K562 (cell line): ENCODE data around the gene ABCA7. TPM values are rescaled to one million over a fixed set of nuclear protein-coding genes. Genes with fewer than 3 reads are reported as not detected.

Experiments used
- BACH1 ChIP-seq: fragments of 200-800 bp; sonication (Bioruptor generic); IDR thresholded peaks from 2 replicates; pipeline ENCODE4 v1.6.1; 2016; ENCODE audit warnings: missing genetic modification characterization, missing compliant biosample characterization
- CREBBP ChIP-seq: IDR thresholded peaks from one replicate; pipeline ENCODE4 v1.6.1; 2012; ENCODE audit warnings: low read depth, mild to moderate bottlenecking, control low read depth, inconsistent platforms, low read length
- ETV5 ChIP-seq: sonication (generic); formaldehyde crosslinking; IDR thresholded peaks from 2 replicates; pipeline ENCODE4 v1.4.0; 2020; ENCODE audit warnings: low read depth, mild to moderate bottlenecking, missing genetic modification reagents
- FOSL1 ChIP-seq: fragments of 200-800 bp; sonication (Bioruptor generic); conservative IDR thresholded peaks from 2 replicates; pipeline ENCODE4 v1.6.1; 2016; ENCODE audit warnings: missing genetic modification characterization, missing compliant biosample characterization
- GABPA ChIP-seq: fragments of 200-800 bp; sonication (Bioruptor generic); conservative IDR thresholded peaks from 2 replicates; pipeline ENCODE4 v1.6.1; 2016; ENCODE audit warnings: low read depth, missing genetic modification characterization, missing compliant biosample characterization
- MXI1 ChIP-seq: IDR thresholded peaks from 2 replicates; pipeline ENCODE4 v1.6.1; 2011; ENCODE audit warnings: low read depth, mild to moderate bottlenecking, improper control_type of control experiment, low read length
- NCOA6 ChIP-seq: fragments of 450-650 bp; IDR thresholded peaks from 2 replicates; pipeline ENCODE4 v1.6.1; 2017; ENCODE audit warnings: mild to moderate bottlenecking
- NFYB ChIP-seq: IDR thresholded peaks from 2 replicates; pipeline ENCODE4 v1.6.1; 2011; ENCODE audit warnings: mild to moderate bottlenecking, moderate library complexity; ENCODE audit not compliant: insufficient read length; ENCODE audit errors: extremely low read depth
- PHB ChIP-seq: fragments of 250-450 bp; sonication (Bioruptor Pico); IDR thresholded peaks from 2 replicates; pipeline ENCODE4 v1.5.0; 2021
- PHB2 ChIP-seq: fragments of 450-650 bp; IDR thresholded peaks from 2 replicates; pipeline ENCODE4 v1.6.1; 2017; ENCODE audit warnings: low read depth
- POLR2AphosphoS5 ChIP-seq: IDR thresholded peaks from 2 replicates; pipeline ENCODE4 v1.6.1; 2011; ENCODE audit warnings: mild to moderate bottlenecking, low read depth, low read length, moderate library complexity; ENCODE audit not compliant: control insufficient read depth, insufficient read depth
- POLR2B ChIP-seq: fragments of 450-650 bp; IDR thresholded peaks from 2 replicates; pipeline ENCODE4 v1.6.1; 2018; ENCODE audit warnings: low read depth; ENCODE audit not compliant: partially characterized antibody
- SMC3 ChIP-seq: conservative IDR thresholded peaks from 2 replicates; pipeline ENCODE4 v1.6.1; 2011; ENCODE audit warnings: low read depth, low read length, improper control_type of control experiment; ENCODE audit not compliant: insufficient read depth
- TAF7 ChIP-seq: fragments of 450-650 bp; IDR thresholded peaks from 2 replicates; pipeline ENCODE4 v1.6.1; 2016; ENCODE audit warnings: missing genetic modification characterization, missing compliant biosample characterization
- TCF3 ChIP-seq: sonication (generic); formaldehyde crosslinking; IDR thresholded peaks from 2 replicates; pipeline ENCODE4 v1.4.0; 2020; ENCODE audit warnings: mild to moderate bottlenecking, missing genetic modification reagents
- ZNF239 ChIP-seq: fragments of 250-450 bp; sonication (Bioruptor Pico); IDR thresholded peaks from 2 replicates; pipeline ENCODE4 v1.4.0; 2020; ENCODE audit warnings: mild to moderate bottlenecking
- ZNF507 ChIP-seq: conservative IDR thresholded peaks from 2 replicates; pipeline ENCODE4 v1.6.1; 2017; ENCODE audit warnings: missing genetic modification characterization, missing compliant biosample characterization
- ZNF511 ChIP-seq: sonication (generic); formaldehyde crosslinking; IDR thresholded peaks from 2 replicates; pipeline ENCODE4 v1.8.0; 2022; ENCODE audit warnings: mild to moderate bottlenecking, missing genetic modification reagents
- ZNF764 ChIP-seq: fragments of 250-450 bp; sonication (Bioruptor Pico); IDR thresholded peaks from 2 replicates; pipeline ENCODE4 v1.4.0; 2020; ENCODE audit warnings: low read depth, mild to moderate bottlenecking, moderate library complexity
- polyA plus RNA-seq, 8 experiments: library from polyadenylated mRNA; depleted of rRNA in 4 of 8; stranded (reverse) in 5 of 8; unstranded in 3 of 8; fragments of >200 nt; fragmentation: Nextera tagmentation in 2 of 8; fragmentation: Illumina TruSeq in 1 of 8; extraction: Ambion mirVana in 2 of 8; extraction: Trizol in 1 of 8; gene quantifications; 2 replicates each; pipeline versions ENCODE4 v1.2.1 to v1.2.3, GENCODE V29; 2011 to 2014; ENCODE audit warnings: inconsistent platforms in 1 of 8, missing spikeins in 1 of 8
- total RNA-seq, 7 experiments: library from RNA; depleted of rRNA in 6 of 7; stranded (reverse); fragments of >200 nt in 6 of 7; fragmentation: Illumina TruSeq in 2 of 7; extraction: Trizol in 2 of 7; gene quantifications; 2 replicates each; pipeline versions ENCODE4 v1.2.1 to v1.2.3, GENCODE V29; 2011 to 2021; ENCODE audit warnings: low replicate concordance in 1 of 7
- TF ChIP-seq, protein P1 (sequence below): fragments of 150-350 bp; IDR thresholded peaks from 2 replicates; pipeline ENCODE4 v1.6.1; 2014; ENCODE audit warnings: low read depth, mild to moderate bottlenecking, low read length, borderline replicate concordance
- TF ChIP-seq, protein P2 (sequence below): fragments of 250-450 bp; sonication (Bioruptor Pico); IDR thresholded peaks from 2 replicates; pipeline ENCODE4 v1.5.0; 2022; ENCODE audit warnings: mild to moderate bottlenecking
- TF ChIP-seq, protein P3 (sequence below): fragments of 250-450 bp; sonication (Bioruptor Pico); IDR thresholded peaks from 2 replicates; pipeline ENCODE4 v1.4.0; 2020; ENCODE audit warnings: mild to moderate bottlenecking

The ABCA7 gene
- total and polyA plus RNA-seq, 9 of the 15 experiments (the other 6 are each of a cell fraction or from before 2014, with no cell fraction given): 2.3 to 96.1 (median 31.2) TPM

GRCh38 chr19:1103708-1104310 is 63.9 kb downstream of the ABCA7 start, which contains the start of gene GPX4 (continued):
- TF ChIP-seq TCF3: no peak
- peak; percentile 92 for TF ChIP-seq NFYB
- TF ChIP-seq, protein P1, sequence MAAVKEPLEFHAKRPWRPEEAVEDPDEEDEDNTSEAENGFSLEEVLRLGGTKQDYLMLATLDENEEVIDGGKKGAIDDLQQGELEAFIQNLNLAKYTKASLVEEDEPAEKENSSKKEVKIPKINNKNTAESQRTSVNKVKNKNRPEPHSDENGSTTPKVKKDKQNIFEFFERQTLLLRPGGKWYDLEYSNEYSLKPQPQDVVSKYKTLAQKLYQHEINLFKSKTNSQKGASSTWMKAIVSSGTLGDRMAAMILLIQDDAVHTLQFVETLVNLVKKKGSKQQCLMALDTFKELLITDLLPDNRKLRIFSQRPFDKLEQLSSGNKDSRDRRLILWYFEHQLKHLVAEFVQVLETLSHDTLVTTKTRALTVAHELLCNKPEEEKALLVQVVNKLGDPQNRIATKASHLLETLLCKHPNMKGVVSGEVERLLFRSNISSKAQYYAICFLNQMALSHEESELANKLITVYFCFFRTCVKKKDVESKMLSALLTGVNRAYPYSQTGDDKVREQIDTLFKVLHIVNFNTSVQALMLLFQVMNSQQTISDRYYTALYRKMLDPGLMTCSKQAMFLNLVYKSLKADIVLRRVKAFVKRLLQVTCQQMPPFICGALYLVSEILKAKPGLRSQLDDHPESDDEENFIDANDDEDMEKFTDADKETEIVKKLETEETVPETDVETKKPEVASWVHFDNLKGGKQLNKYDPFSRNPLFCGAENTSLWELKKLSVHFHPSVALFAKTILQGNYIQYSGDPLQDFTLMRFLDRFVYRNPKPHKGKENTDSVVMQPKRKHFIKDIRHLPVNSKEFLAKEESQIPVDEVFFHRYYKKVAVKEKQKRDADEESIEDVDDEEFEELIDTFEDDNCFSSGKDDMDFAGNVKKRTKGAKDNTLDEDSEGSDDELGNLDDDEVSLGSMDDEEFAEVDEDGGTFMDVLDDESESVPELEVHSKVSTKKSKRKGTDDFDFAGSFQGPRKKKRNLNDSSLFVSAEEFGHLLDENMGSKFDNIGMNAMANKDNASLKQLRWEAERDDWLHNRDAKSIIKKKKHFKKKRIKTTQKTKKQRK: no peak
- peak; percentile 85 for TF ChIP-seq POLR2B
- 0 out of 2 replicates have a peak, but pooled peaks have one; percentile 22 for TF ChIP-seq ZNF511 (CRISPR knock-in tag)
- 0 out of 2 replicates have a peak, but pooled peaks have one; percentile 62 for TF ChIP-seq ETV5 (CRISPR knock-in tag)
- TF ChIP-seq, protein P2, sequence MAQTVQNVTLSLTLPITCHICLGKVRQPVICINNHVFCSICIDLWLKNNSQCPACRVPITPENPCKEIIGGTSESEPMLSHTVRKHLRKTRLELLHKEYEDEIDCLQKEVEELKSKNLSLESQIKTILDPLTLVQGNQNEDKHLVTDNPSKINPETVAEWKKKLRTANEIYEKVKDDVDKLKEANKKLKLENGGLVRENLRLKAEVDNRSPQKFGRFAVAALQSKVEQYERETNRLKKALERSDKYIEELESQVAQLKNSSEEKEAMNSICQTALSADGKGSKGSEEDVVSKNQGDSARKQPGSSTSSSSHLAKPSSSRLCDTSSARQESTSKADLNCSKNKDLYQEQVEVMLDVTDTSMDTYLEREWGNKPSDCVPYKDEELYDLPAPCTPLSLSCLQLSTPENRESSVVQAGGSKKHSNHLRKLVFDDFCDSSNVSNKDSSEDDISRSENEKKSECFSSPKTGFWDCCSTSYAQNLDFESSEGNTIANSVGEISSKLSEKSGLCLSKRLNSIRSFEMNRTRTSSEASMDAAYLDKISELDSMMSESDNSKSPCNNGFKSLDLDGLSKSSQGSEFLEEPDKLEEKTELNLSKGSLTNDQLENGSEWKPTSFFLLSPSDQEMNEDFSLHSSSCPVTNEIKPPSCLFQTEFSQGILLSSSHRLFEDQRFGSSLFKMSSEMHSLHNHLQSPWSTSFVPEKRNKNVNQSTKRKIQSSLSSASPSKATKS: no peak
- TF ChIP-seq GABPA: peak; percentile 45; the same call in 1 of the 2 replicates
- TF ChIP-seq TAF7 (tag): no peak
- no peak for TF ChIP-seq NCOA6
- no peak for TF ChIP-seq BACH1 (tag)
- TF ChIP-seq SMC3: no peak
- TF ChIP-seq POLR2AphosphoS5: peak; percentile 90
- TF ChIP-seq ZNF507 (tag): no peak
- TF ChIP-seq MXI1: no peak
- TF ChIP-seq ZNF764 (CRISPR knock-in tag): no peak
- TF ChIP-seq, protein P3, sequence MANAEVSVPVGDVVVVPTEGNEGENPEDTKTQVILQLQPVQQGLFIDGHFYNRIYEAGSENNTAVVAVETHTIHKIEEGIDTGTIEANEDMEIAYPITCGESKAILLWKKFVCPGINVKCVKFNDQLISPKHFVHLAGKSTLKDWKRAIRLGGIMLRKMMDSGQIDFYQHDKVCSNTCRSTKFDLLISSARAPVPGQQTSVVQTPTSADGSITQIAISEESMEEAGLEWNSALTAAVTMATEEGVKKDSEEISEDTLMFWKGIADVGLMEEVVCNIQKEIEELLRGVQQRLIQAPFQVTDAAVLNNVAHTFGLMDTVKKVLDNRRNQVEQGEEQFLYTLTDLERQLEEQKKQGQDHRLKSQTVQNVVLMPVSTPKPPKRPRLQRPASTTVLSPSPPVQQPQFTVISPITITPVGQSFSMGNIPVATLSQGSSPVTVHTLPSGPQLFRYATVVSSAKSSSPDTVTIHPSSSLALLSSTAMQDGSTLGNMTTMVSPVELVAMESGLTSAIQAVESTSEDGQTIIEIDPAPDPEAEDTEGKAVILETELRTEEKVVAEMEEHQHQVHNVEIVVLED (CRISPR knock-in tag): no peak
- TF ChIP-seq PHB: no peak
- no peak for TF ChIP-seq FOSL1 (tag)
- TF ChIP-seq CREBBP: no peak
- no peak for TF ChIP-seq ZNF239 (CRISPR knock-in tag)
- no peak for TF ChIP-seq PHB2
